ENCODE results near the gene CAND2.

Gene CAND2

DNA sequence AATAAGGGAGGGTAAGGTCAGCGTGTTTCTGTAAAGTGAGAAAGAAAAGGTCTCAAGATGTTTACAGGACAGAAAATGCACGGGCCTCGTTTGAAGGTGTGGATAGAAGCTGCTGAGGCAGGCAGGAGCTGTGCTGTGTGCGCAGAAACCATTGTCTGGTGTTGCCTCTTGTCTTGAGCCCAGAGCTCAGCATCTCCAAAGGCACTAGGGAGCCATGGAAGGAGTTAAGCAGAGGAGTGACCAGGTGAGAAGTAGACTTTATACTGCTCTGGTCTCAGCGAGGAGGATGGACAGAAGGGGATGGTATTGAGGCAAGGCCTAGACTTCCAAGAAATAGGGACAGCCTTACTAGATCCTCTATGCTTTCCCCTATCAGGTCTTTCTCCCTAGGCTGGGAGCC is 13.0 kb downstream of the CAND2 start:
- peak overlapping the region; percentile 47 for H3K4me3 ChIP-seq (ENCODE audit: low read depth, low read length)
- DNase-seq (ENCODE audit: low read depth), result no peak
- TF ChIP-seq, protein P1, sequence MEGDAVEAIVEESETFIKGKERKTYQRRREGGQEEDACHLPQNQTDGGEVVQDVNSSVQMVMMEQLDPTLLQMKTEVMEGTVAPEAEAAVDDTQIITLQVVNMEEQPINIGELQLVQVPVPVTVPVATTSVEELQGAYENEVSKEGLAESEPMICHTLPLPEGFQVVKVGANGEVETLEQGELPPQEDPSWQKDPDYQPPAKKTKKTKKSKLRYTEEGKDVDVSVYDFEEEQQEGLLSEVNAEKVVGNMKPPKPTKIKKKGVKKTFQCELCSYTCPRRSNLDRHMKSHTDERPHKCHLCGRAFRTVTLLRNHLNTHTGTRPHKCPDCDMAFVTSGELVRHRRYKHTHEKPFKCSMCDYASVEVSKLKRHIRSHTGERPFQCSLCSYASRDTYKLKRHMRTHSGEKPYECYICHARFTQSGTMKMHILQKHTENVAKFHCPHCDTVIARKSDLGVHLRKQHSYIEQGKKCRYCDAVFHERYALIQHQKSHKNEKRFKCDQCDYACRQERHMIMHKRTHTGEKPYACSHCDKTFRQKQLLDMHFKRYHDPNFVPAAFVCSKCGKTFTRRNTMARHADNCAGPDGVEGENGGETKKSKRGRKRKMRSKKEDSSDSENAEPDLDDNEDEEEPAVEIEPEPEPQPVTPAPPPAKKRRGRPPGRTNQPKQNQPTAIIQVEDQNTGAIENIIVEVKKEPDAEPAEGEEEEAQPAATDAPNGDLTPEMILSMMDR (IDR thresholded peaks at IDR 0.05; ENCODE audit: control insufficient read depth, extremely low read depth, insufficient read depth), result no peak

DNA sequence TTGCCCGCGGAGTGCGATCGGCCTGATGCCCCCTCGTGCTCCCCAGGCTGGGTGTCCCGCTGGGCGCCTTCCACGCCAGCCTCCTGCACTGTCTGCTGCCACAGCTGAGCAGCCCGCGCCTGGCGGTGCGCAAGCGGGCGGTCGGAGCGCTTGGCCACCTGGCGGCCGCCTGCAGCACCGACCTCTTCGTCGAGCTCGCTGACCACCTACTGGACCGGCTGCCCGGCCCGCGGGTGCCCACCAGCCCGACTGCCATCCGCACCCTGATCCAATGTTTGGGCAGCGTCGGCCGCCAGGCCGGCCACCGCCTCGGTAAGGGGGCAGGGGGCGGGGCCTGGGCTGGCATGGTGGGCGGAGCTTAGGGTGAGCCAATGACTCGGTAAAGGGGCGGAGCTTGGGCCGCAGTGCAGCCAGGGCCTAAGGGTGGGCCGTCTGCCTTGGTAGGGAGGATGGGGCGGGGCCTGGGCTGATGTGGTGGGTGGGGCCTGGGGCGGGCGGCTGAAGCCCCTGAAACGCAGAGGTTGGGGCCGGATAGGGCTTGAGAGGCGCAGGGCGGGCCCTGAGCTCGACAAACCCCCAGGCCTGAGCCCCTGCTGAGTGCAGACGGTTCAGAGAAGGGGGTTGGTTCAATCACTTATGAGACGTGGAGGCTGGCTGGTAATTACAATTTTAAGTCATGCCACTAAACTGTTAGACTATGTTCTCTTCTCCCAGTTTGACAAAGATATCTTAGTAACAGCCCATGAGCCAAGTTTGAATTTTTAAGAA is 13.7 kb downstream of the CAND2 start:
- no peak for DNase-seq (ENCODE audit: low read depth)
- peak overlapping the region; percentile 47 for H3K4me3 ChIP-seq (ENCODE audit: low read depth, low read length)
- TF ChIP-seq, protein P1 (IDR thresholded peaks at IDR 0.05; ENCODE audit: control insufficient read depth, extremely low read depth, insufficient read depth), result peak; percentile 40

DNA sequence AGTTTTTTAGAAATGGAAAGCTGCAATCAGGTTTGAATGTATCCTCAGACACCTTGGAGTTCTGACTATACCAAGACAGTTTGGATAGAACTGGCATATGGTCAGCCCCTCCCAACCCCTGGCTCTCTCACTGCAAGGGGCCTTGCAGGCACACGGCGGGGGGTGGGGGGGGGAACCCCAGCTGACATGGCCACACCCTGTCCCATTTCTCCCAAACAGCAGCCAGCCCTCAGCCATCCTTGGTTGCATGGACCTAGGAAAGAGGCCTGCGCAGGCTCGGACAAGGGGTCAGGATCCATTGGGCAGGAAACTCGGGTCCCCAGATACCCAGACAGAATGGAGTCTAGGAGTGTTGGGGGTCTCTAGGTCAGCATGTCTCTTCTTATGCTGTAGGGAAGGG is 14.5 kb downstream of the CAND2 start:
- H3K4me3 ChIP-seq (ENCODE audit: low read depth, low read length), result no peak overlapping the region
- TF ChIP-seq, protein P1 (IDR thresholded peaks at IDR 0.05; ENCODE audit: control insufficient read depth, extremely low read depth, insufficient read depth), result no peak

DNA sequence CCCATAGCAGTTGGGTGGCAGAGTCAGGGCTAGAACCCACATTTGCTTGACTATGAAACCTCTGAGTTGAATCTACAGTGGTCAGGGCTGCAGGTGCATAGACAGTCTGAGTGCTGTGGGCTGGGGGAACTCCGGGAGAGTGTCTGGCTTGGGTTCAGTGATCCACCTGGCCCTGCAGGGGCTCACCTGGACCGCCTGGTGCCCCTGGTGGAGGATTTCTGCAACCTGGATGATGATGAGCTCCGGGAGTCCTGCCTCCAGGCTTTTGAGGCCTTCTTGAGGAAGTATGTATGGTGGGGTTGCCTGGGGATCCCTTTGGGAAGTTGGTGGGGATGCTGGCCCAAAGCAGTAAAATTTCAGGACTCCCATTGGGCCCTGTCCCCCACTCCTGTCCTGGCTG is 16.3 kb downstream of the CAND2 start:
- DNase-seq (ENCODE audit: low read depth), result no peak
- TF ChIP-seq, protein P1 (IDR thresholded peaks at IDR 0.05; ENCODE audit: control insufficient read depth, extremely low read depth, insufficient read depth), result no peak
- no peak overlapping the region for H3K4me3 ChIP-seq (ENCODE audit: low read depth, low read length)

More for the DNA sequence above, 14.5 kb downstream of the CAND2 start:
- DNase-seq (ENCODE audit: low read depth), result no peak

DNA sequence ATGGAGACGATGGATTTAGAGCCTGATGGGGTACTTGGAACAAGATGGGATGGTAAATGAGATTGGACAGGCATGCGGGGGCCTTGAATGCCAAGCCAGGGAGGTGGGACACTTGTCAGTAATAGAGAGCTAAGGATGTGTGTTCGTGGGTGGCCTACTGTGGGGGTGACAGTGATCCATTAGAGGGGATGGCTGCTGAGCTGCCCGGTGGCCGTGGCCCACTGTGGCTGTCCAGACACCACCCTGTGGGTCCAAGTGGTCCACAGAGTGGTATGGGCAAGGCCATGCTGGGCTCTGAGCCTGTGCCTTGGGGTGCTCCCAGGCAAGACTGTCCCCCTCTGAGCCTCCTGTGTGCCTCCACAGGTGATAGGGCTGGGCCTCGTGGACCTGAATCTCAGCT is 17.5 kb downstream of the CAND2 start:
- TF ChIP-seq, protein P1 (IDR thresholded peaks at IDR 0.05; ENCODE audit: control insufficient read depth, extremely low read depth, insufficient read depth), result no peak
- H3K4me3 ChIP-seq (ENCODE audit: low read depth, low read length), result no peak overlapping the region
- DNase-seq (ENCODE audit: low read depth), result no peak

DNA sequence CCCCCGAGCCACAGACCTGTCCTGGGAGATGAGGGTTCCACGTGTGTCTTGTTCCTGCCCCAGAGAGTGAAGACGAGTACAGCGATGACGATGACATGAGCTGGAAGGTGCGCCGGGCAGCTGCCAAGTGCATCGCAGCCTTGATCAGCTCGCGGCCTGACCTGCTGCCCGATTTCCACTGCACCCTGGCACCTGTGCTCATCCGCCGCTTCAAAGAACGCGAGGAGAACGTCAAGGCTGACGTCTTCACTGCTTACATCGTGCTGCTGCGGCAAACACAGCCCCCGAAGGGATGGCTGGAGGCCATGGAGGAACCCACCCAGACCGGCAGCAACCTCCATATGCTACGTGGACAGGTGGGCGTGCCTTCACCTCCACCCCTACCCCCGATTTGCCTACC is 18.6 kb downstream of the CAND2 start:
- TF ChIP-seq, protein P1 (IDR thresholded peaks at IDR 0.05; ENCODE audit: control insufficient read depth, extremely low read depth, insufficient read depth), result no peak
- H3K4me3 ChIP-seq (ENCODE audit: low read depth, low read length), result no peak overlapping the region
- DNase-seq (ENCODE audit: low read depth), result no peak

DNA sequence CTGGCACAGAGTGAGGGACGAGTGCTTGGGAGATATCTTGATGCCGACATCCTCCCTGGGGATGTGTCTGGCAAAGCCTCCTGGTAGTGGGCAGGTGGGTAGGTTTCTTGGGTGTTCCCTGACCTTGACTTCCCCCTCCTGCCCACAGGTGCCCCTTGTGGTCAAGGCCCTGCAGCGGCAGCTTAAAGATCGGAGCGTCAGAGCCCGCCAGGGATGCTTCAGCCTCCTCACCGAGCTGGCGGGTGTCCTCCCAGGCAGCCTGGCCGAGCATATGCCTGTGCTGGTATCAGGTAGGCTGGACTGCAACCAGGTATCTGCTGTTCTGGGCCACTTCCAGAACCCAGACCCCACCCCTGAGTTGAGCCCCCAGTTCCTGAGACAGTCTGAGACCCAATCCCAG is 19.2 kb downstream of the CAND2 start:
- DNase-seq (ENCODE audit: low read depth), result no peak
- TF ChIP-seq, protein P1 (IDR thresholded peaks at IDR 0.05; ENCODE audit: control insufficient read depth, extremely low read depth, insufficient read depth), result no peak
- no peak overlapping the region for H3K4me3 ChIP-seq (ENCODE audit: low read depth, low read length)

All from LNCaP clone FGC (cell line).